ENCODE results near the gene TREX2. TPM values are rescaled to one million over a fixed set of nuclear protein-coding genes. Genes with fewer than 3 reads are reported as not detected.

The TREX2 gene
- total RNA-seq, 1 donor, result 3.3 TPM

GRCh38 chrX:153398275-153398960 is 47.4 kb downstream of the TREX2 start:
- Histone ChIP-seq H3K79me2 (ENCODE audit: insufficient read depth, low read length) (no peaks in the 10 kb centered on the region), H4K20me1 (ENCODE audit: insufficient read depth, low read length) (no peaks in the 10 kb centered on the region), H3K4me1 (ENCODE audit: insufficient read depth, low read length) (no peaks in the 10 kb centered on the region), H3K4me3 (ENCODE audit: insufficient read depth, low read length) (no peak overlapping the region), H2AFZ (ENCODE audit: low read length) (no peak overlapping the region), H3K27me3 (ENCODE audit: insufficient read depth, low read length) (no peaks in the 10 kb centered on the region), H3K9me3 (ENCODE audit: low read depth, low read length) (no peaks in the 10 kb centered on the region), H3K36me3 (ENCODE audit: insufficient read depth, low read length) (no peaks in the 10 kb centered on the region), H3K27ac (ENCODE audit: low read depth, low read length) (no peak overlapping the region), H3K4me2 (ENCODE audit: insufficient read depth, low read length) (no peak overlapping the region)
- TF ChIP-seq CTCF (IDR thresholded peaks at IDR 0.05; ENCODE audit: extremely low read depth, low read depth, low read length), result no peak
- DNase-seq (ENCODE audit: insufficient read length, low spot score, missing footprints), result peak; percentile 84

- Histone ChIP-seq H2AFZ (ENCODE audit: low read length) (no peak overlapping the region), H3K27me3 (ENCODE audit: insufficient read depth, low read length) (no peaks in the 10 kb centered on the region), H4K20me1 (ENCODE audit: insufficient read depth, low read length) (no peaks in the 10 kb centered on the region), H3K4me1 (ENCODE audit: insufficient read depth, low read length) (no peaks in the 10 kb centered on the region), H3K9me3 (ENCODE audit: low read depth, low read length) (no peaks in the 10 kb centered on the region), H3K79me2 (ENCODE audit: insufficient read depth, low read length) (no peaks in the 10 kb centered on the region), H3K4me3 (ENCODE audit: insufficient read depth, low read length) (no peak overlapping the region), H3K36me3 (ENCODE audit: insufficient read depth, low read length) (no peaks in the 10 kb centered on the region), H3K4me2 (ENCODE audit: insufficient read depth, low read length) (no peak overlapping the region), H3K27ac (ENCODE audit: low read depth, low read length) (no peak overlapping the region)
- peak; percentile 63 for DNase-seq (ENCODE audit: insufficient read length, low spot score, missing footprints)
- no peak for TF ChIP-seq CTCF (IDR thresholded peaks at IDR 0.05; ENCODE audit: extremely low read depth, low read depth, low read length)
Measured at GRCh38 chrX:153397256-153397960, 48.4 kb downstream of the TREX2 start.

- no peaks in the 10 kb centered on the region for H3K4me1 ChIP-seq (ENCODE audit: insufficient read depth, low read length)
- H3K79me2 ChIP-seq (ENCODE audit: insufficient read depth, low read length), result no peaks in the 10 kb centered on the region
- no peaks in the 10 kb centered on the region for H4K20me1 ChIP-seq (ENCODE audit: insufficient read depth, low read length)
- H3K27me3 ChIP-seq (ENCODE audit: insufficient read depth, low read length), result no peaks in the 10 kb centered on the region
- no peak overlapping the region for H3K4me3 ChIP-seq (ENCODE audit: insufficient read depth, low read length)
- peak; percentile 77 for DNase-seq (ENCODE audit: insufficient read length, low spot score, missing footprints)
- H2AFZ ChIP-seq (ENCODE audit: low read length), result no peak overlapping the region
- no peaks in the 10 kb centered on the region for H3K36me3 ChIP-seq (ENCODE audit: insufficient read depth, low read length)
- no peak overlapping the region for H3K4me2 ChIP-seq (ENCODE audit: insufficient read depth, low read length)
- TF ChIP-seq CTCF (IDR thresholded peaks at IDR 0.05; ENCODE audit: extremely low read depth, low read depth, low read length), result no peak
- H3K9me3 ChIP-seq (ENCODE audit: low read depth, low read length), result no peaks in the 10 kb centered on the region
- no peak overlapping the region for H3K27ac ChIP-seq (ENCODE audit: low read depth, low read length)
Measured at GRCh38 chrX:153396320-153397195, 49.3 kb downstream of the TREX2 start.
